ENCODE data around the gene SHMT2.

Gene SHMT2

DNA sequence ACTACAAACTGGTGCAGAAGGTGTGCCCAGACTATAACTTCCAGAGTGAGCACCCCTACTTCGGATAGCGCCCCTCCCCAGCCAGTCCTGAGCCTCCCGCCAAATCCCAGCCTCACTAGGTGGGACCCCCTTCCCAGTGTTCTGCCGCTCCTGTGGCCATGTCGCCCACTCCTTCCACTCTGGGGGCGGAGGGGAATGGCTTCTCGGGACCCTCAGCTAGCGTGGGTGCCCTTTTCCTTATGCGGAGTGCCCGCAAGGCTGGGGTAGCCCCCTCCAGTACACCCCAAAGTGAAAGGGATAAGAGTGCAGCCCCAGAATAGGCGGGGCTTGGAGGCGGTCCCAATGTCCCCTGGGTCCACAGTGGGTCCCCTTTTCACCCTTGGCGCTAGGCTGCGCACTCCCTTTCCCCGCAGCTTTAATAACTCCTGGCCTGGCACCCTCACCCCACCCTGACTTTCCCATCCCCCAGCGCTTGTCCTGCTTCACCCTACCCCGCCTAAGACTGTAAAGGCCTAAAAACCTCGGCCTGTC lies 3.8 kb upstream of the SHMT2 start:
- no peak for DNase-seq (ENCODE audit: low read depth, low spot score)
- TF ChIP-seq, protein P1, sequence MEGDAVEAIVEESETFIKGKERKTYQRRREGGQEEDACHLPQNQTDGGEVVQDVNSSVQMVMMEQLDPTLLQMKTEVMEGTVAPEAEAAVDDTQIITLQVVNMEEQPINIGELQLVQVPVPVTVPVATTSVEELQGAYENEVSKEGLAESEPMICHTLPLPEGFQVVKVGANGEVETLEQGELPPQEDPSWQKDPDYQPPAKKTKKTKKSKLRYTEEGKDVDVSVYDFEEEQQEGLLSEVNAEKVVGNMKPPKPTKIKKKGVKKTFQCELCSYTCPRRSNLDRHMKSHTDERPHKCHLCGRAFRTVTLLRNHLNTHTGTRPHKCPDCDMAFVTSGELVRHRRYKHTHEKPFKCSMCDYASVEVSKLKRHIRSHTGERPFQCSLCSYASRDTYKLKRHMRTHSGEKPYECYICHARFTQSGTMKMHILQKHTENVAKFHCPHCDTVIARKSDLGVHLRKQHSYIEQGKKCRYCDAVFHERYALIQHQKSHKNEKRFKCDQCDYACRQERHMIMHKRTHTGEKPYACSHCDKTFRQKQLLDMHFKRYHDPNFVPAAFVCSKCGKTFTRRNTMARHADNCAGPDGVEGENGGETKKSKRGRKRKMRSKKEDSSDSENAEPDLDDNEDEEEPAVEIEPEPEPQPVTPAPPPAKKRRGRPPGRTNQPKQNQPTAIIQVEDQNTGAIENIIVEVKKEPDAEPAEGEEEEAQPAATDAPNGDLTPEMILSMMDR (IDR thresholded peaks at IDR 0.05; ENCODE audit: insufficient read depth, low read length, missing control alignments) = no peak
- POLR2A ChIA-PET = interaction anchor here (1.9 kb wide), 1 partner anchor 12 kb away, joined by 5 read pairs; no protein-coding TSS in a partner anchor
- CTCF ChIA-PET = interaction anchor here (0.6 to 13.3 kb wide), 3 partner anchors 10 to 227 kb away, joined by 3 to 425 read pairs (median 290); partner anchors contain the start of gene NXPH4
- H3K4me3 ChIP-seq (ENCODE audit: low read depth, low read length) = no peak overlapping the region

DNA sequence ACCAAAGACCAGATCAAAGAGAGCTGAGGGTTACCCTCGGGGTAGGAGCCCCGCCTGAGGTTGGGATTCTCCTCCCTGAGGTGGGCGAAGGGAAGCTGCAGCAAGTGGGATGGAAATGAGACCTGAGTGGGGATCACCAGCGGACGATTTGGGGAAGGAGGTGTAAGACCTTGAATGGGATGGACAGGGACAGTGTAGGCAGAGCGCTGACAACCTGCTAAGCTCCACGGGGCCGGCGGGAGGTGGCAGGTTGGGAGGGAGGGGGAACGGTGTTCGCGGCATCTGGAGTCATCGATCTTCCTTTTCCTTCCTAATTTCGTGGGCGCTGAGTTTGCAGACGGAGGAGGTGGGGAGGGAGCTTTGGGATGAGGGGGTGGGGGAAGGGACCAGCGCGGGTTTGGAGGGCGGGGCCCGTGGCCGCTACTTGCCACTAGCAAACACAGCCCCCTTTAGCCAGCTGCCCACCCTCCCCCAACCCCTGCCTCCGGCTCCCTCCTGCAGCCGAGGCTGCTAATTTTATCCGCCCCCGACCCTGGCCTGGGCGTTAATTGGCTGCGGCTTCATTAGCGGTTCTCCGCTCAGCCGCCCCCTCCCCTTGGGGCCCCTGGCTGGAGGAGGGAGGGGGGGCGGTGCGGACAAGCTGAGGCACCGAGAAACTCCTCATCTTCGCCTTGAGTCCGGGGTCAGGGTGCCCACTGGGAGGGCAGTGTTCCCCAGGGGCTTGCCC lies 2.8 kb upstream of the SHMT2 start:
- ChIA-PET POLR2A (interaction anchor here (1.3 to 1.9 kb wide), 2 partner anchors 11 to 12 kb away, joined by 4 to 5 read pairs; no protein-coding TSS in a partner anchor), CTCF (interaction anchor here (1.1 to 13.3 kb wide), 3 partner anchors 11 to 226 kb away, joined by 4 to 425 read pairs (median 290); partner anchors contain the start of gene NXPH4)
- no peak overlapping the region for H3K4me3 ChIP-seq (ENCODE audit: low read depth, low read length)
- no peak for DNase-seq (ENCODE audit: low read depth, low spot score)
- TF ChIP-seq, protein P1 (IDR thresholded peaks at IDR 0.05; ENCODE audit: insufficient read depth, low read length, missing control alignments) = no peak

DNA sequence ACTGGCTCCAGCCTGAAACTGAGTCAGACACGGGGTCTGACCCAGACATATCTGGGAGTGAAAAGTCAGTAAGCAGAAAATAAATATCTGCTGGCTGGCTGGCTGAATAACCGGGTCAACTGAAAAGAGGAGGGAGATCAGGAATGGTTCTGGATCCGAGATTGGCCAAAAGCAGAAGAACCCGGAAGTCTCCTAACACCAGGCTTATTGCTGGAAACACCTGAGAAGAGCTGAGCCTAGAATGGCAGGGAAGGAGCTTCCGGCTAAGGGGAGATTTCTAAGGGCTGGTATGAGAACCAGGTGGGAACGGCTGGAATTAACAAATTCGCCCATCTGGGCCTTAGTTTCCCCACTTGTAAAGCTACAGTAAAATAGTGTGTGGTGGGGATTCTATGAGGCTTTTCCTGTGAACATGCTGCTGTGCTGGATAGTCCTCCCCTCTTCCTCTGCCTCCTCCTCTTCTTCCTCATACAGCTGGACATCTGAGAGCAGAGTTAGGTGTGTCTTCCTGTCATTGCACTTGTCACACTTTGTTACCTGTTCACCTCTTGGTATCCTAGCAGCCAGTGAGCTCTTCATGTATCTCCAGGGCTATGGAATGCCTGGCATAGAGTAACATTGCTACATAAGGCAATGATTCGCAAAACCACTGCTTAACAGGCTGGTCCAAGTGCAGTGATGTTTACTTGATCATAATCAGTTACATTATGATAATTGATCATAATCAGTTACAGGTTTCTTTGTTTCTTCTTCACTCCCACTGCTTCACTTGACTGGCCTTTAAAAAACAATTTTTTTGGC lies 2.0 kb upstream of the SHMT2 start:
- CTCF ChIA-PET = interaction anchor here (0.7 to 13.3 kb wide), 7 partner anchors 12 to 226 kb away, joined by 3 to 425 read pairs (median 4); partner anchors contain the start of gene NXPH4
- TF ChIP-seq, protein P1 (IDR thresholded peaks at IDR 0.05; ENCODE audit: insufficient read depth, low read length, missing control alignments) = no peak
- POLR2A ChIA-PET = interaction anchor here (1.3 to 1.9 kb wide), 2 partner anchors 10 to 12 kb away, joined by 4 to 5 read pairs; no protein-coding TSS in a partner anchor
- no peak overlapping the region for H3K4me3 ChIP-seq (ENCODE audit: low read depth, low read length)
- no peak for DNase-seq (ENCODE audit: low read depth, low spot score)

DNA sequence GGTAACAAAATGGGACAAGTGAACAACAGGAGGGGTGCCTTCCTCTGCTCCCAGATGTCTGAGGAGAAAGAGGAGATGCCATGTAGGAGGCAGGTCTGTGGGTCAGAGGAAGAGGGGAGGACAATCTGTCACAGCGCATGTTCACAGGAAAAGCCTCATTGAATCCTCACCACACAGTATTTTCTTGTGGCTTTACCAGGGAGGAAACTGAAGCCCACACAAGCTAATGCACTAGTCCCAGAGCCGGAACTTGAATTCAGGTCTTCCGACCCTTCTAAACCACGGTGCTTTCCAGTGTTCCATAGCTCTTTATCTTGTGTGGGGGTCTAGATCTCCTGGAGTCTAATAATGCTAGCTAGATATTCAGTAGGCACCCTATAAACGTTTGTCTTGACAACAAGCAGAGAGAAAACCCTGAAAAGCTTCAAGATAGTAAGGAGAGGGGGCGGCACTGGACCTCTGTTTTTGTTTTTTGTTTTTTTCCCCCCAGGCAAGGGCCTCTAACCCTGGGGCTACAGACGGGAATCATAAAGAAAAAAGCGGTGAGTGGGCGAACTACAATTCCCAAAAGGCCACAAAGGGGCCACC lies 371 bp upstream of the SHMT2 start:
- CTCF ChIA-PET = interaction anchor here (0.9 to 13.3 kb wide), 10 partner anchors 14 to 230 kb away, joined by 3 to 425 read pairs (median 6); partner anchors contain the start of genes GLI1 and NXPH4
- TF ChIP-seq, protein P1 (IDR thresholded peaks at IDR 0.05; ENCODE audit: insufficient read depth, low read length, missing control alignments) = no peak
- DNase-seq (ENCODE audit: low read depth, low spot score) = no peak
- POLR2A ChIA-PET = interaction anchor here (0.8 to 3.4 kb wide), 16 partner anchors 10 to 141 kb away, joined by 3 to 74 read pairs (median 6); partner anchors contain the start of genes LRP1 and STAT6
- peak overlapping the region; percentile 93 for H3K4me3 ChIP-seq (ENCODE audit: low read depth, low read length)

DNA sequence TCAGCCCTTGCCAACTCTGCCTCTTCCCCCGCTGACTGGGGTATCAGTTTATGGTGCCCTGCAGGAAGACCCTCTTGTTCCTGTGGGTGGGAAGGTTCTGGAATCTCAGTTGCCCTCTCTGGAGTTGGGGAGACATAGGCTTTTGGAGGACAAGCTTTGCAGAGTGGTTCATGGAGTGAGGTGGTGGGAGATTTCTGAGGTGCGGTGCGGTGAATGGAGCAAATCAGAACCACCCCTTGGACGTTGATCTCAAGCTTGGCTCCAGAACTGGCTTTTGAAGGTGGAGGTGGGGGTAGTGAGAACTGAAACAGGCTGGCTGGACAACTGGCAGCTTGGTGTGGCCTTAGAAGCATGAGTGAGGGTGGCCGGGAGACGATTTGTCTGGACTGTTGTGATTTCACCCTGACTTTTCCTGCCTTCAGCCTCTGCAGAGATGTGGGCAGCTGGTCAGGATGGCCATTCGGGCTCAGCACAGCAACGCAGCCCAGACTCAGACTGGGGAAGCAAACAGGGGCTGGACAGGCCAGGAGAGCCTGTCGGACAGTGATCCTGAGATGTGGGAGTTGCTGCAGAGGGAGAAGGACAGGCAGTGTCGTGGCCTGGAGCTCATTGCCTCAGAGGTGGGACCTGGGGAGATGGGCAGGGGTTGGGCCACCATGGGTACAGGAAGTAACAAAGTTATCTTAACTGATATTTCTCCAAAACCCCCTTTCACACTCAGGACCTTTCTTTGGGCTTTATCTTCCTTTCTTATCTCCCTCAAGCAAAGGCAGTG lies 1.1 kb downstream of the SHMT2 start:
- peak overlapping the region; percentile 93 for H3K4me3 ChIP-seq (ENCODE audit: low read depth, low read length)
- DNase-seq (ENCODE audit: low read depth, low spot score) = no peak
- TF ChIP-seq, protein P1 (IDR thresholded peaks at IDR 0.05; ENCODE audit: insufficient read depth, low read length, missing control alignments) = no peak
- ChIA-PET CTCF (interaction anchor here (0.7 to 13.3 kb wide), 9 partner anchors 13 to 228 kb away, joined by 3 to 425 read pairs (median 7); partner anchors contain the start of genes GLI1 and NXPH4), POLR2A (interaction anchor here (0.6 to 3.4 kb wide), 14 partner anchors 9 to 228 kb away, joined by 3 to 74 read pairs (median 7); partner anchors contain the start of gene STAT6)

Data from AG04449 (cell line).